Body of pancreas (tissue), 4 donors: ENCODE measurements around the gene CD4. TPM values are rescaled to one million over a fixed set of nuclear protein-coding genes. Genes with fewer than 3 reads are reported as not detected.

Experiments used
- ATAC-seq: fragments of 150-250 bp; one replicate; pipeline ENCODE4 v1.9.1; 2016
- DNase-seq, 4 donors: peaks; one replicate each; pipeline ENCODE4 v3.0.0-alpha.2; 2019
- H3K27ac ChIP-seq, 4 donors: fragments of 200-600 bp; sonication (generic); 1 replicate in 3 of 4; 2 replicates in 1 of 4; pipeline versions ENCODE4 v1.5.1 to v1.6.1; 2016 to 2019; ENCODE audit warnings: mild to moderate bottlenecking in 1 of 4, mixed read lengths in 1 of 4, moderate library complexity in 1 of 4
- H3K27me3 ChIP-seq, 2 donors: fragments of 200-600 bp; sonication (generic); one replicate each; pipeline ENCODE4 v1.6.0; 2016; ENCODE audit warnings: mild to moderate bottlenecking in 1 of 2
- H3K36me3 ChIP-seq, 2 donors: fragments of 200-600 bp; sonication (generic); replicated peaks in 1 of 2; 2 replicates each; pipeline ENCODE4 v1.5.1; 2016; ENCODE audit warnings: low read depth in 2 of 2; ENCODE audit not compliant: insufficient read depth in 1 of 2
- H3K4me1 ChIP-seq: fragments of 200-600 bp; sonication (generic); one replicate; pipeline ENCODE4 v1.6.0; 2016
- H3K4me3 ChIP-seq, 2 donors: fragments of 200-600 bp; sonication (generic); 1 replicate in 1 of 2; 2 replicates in 1 of 2; pipeline ENCODE4 v1.5.1; 2016 to 2019
- H3K9me3 ChIP-seq, 3 donors: fragments of 200-600 bp; sonication (generic); 1 replicate in 2 of 3; 2 replicates in 1 of 3; pipeline ENCODE4 v1.5.1; 2016
- CTCF ChIP-seq, 7 experiments: fragments of 450-650 bp in 4 of 7; fragments of 200-600 bp in 3 of 7; sonication (generic) in 3 of 7; IDR thresholded peaks; one replicate each; pipeline ENCODE4 v1.5.1; 2016 to 2019; ENCODE audit warnings: antibody characterized with exemption in 7 of 7
- POLR2A ChIP-seq, 3 donors: fragments of 450-650 bp; IDR thresholded peaks; one replicate each; pipeline ENCODE4 v1.6.1; 2016; ENCODE audit warnings: antibody characterized with exemption in 3 of 3, mild to moderate bottlenecking in 2 of 3
- WGBS, 2 donors: methylation state at CpG; one replicate each; pipeline ENCODE4 v1.1.5; 2017; 5-methylcytosine and 5-hydroxymethylcytosine counted together
- intact Hi-C: fragments of 100-400 bp; cut with DNase I; formaldehyde crosslinking; loops from one replicate; pipeline ENCODE4 v1.15.1; 2023
- total RNA-seq, 2 donors: library from RNA; depleted of rRNA; stranded (reverse); fragments of >200 nt; gene quantifications; one replicate each; pipeline ENCODE4 v1.1.0, GENCODE V29; 2016

CD4 gene
- total RNA-seq, 2 donors from 2014 or later: 3.0 to 5.2 TPM

GRCh38 chr12:6757028-6757690, 32.2 kb upstream of the CD4 start:
- Histone ChIP-seq H3K27me3 (no peaks in the 10 kb centered on the region), H3K4me1 (peaks cover 9% of the 10 kb centered on the region), H3K36me3 (no peaks in the 10 kb centered on the region), H3K27ac (no peak overlapping the region), H3K4me3 (no peak overlapping the region), H3K9me3 (no peaks in the 10 kb centered on the region)
- 73 to 74% methylated on average over 8 of the region's 8 CpGs for WGBS, 2 donors
- intact Hi-C loops: no loop called here
- DNase-seq: no peak
- ATAC-seq: no peak
- no peak for TF ChIP-seq POLR2A (IDR thresholded peaks at IDR 0.05)
- TF ChIP-seq CTCF (IDR thresholded peaks at IDR 0.05): no peak

GRCh38 chr12:6758506-6759095, 30.7 kb upstream of the CD4 start:
- Histone ChIP-seq H3K36me3 (no peaks in the 10 kb centered on the region), H3K27me3 (no peaks in the 10 kb centered on the region), H3K27ac (no peak overlapping the region), H3K4me1 (peaks cover 13% of the 10 kb centered on the region), H3K9me3 (no peaks in the 10 kb centered on the region), H3K4me3 (no peak overlapping the region)
- TF ChIP-seq CTCF (IDR thresholded peaks at IDR 0.05) (no peak), POLR2A (IDR thresholded peaks at IDR 0.05) (no peak)
- DNase-seq: no peak
- intact Hi-C loops: no loop called here
- ATAC-seq: no peak
- 76 to 79% methylated on average over 9 of the region's 9 CpGs for WGBS, 2 donors

GRCh38 chr12:6759741-6760140, 29.6 kb upstream of the CD4 start:
- Histone ChIP-seq H3K4me1 (peaks cover 19% of the 10 kb centered on the region), H3K36me3 (no peaks in the 10 kb centered on the region), H3K27me3 (no peaks in the 10 kb centered on the region), H3K4me3 (no peak overlapping the region), H3K9me3 (no peaks in the 10 kb centered on the region), H3K27ac (no peak overlapping the region)
- DNase-seq: no peak
- no peak for TF ChIP-seq CTCF (IDR thresholded peaks at IDR 0.05)
- intact Hi-C loops: no loop called here
- 88 to 91% methylated on average over 5 of the region's 5 CpGs for WGBS, 2 donors
- ATAC-seq: no peak

GRCh38 chr12:6763380-6763779, 25.9 kb upstream of the CD4 start:
- TF ChIP-seq CTCF (IDR thresholded peaks at IDR 0.05) (no peak), POLR2A (IDR thresholded peaks at IDR 0.05) (no peak)
- no peaks in the 10 kb centered on the region for H3K36me3 ChIP-seq
- intact Hi-C loops: no loop called here
- H3K4me1 ChIP-seq: peaks cover 44% of the 10 kb centered on the region
- DNase-seq: no peak
- ATAC-seq: no peak
- H3K27me3 ChIP-seq: no peaks in the 10 kb centered on the region
- WGBS, 2 donors: 65 to 84% methylated on average over 3 to 4 of the region's 4 CpGs
- H3K9me3 ChIP-seq: no peaks in the 10 kb centered on the region
- H3K27ac ChIP-seq: peak overlapping the region; percentile 86 to 95 (median 88)
- no peak overlapping the region for H3K4me3 ChIP-seq
